ENCODE measurements around the gene PRDX2. TPM values are rescaled to one million over a fixed set of nuclear protein-coding genes. Genes with fewer than 3 reads are reported as not detected.

The PRDX2 gene
- total and polyA plus RNA-seq, 2 of the 4 experiments (the other 2 are of a cell fraction), result 371 to 378 TPM

DNA sequence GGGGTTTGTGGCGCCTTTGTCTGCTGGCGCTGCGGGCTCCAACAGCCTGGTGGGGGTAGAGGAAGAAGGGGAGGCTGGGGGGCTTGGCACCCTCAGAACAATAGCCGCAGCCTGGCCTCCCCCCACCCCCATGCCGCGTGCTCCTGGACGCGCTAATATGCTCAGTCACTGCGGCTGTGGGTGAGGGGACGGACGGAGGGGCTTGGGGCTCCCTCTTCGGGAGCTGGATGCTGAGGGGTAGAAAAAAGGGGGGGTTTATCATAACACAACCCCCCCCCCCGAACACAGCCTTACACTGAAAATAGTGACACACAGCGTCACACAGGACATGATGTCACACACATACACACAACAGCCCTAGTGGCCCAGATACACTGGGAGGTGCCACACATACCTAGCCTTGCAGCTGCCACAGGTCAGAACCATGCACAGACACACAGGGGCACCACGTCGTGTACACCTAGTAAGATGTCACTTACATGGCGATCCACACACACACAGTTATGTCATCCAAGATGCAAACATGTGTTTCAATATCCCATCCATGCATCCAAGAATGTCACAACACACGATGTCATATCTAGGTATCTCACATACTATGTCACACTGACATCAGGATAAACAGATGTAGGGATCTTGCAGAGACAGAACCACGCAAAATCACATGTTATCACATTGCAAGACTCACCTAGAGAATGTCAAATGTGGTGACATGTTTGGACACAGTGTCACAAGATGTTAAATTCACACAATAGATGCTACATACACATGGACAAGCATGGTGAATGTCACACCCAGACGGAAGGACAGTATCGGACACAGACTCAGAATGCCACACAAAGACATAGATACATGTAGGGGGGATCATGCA lies 37.5 kb upstream of the PRDX2 start (continued):
- TF ChIP-seq MXI1 (IDR thresholded peaks at IDR 0.05; ENCODE audit: borderline replicate concordance, low read depth, low read length) (no peak), CTCF (conservative IDR thresholded peaks at IDR 0.05; ENCODE audit: low read depth, low read length) (no peak), RCOR1 (IDR thresholded peaks at IDR 0.05; ENCODE audit: insufficient replicate concordance, low read length) (no peak), FOS (IDR thresholded peaks at IDR 0.05; ENCODE audit: low read depth, low read length) (no peak)
